Thymus (tissue), 14 donors: ENCODE measurements around the gene COL6A3. TPM values are rescaled to one million over a fixed set of nuclear protein-coding genes. Genes with fewer than 3 reads are reported as not detected.
A peak's percentile ranks its signal among the peaks of the same experiment; 100 is the strongest.

Experiments
- DNase-seq, 9 donors: peaks; one replicate each; pipeline ENCODE4 v3.0.0-alpha.2; 2013; ENCODE audit warnings: low spot score in 9 of 9, low read depth in 6 of 9, missing footprints in 1 of 9
- H3K27ac ChIP-seq, 2 donors: one replicate each; pipeline ENCODE4 v1.5.1; 2013; ENCODE audit warnings: control low read depth in 1 of 2, low read depth in 1 of 2, low read length in 1 of 2, mild to moderate bottlenecking in 1 of 2, moderate library complexity in 1 of 2
- H3K27me3 ChIP-seq, 2 donors: one replicate each; pipeline ENCODE4 v1.5.1; 2013; ENCODE audit warnings: low read length in 1 of 2; ENCODE audit not compliant: control insufficient read depth in 2 of 2, insufficient read depth in 1 of 2
- H3K36me3 ChIP-seq, 2 donors: one replicate each; pipeline ENCODE4 v1.5.1; 2013; ENCODE audit warnings: low read length in 1 of 2, mild to moderate bottlenecking in 1 of 2, moderate library complexity in 1 of 2; ENCODE audit not compliant: control insufficient read depth in 2 of 2, insufficient read depth in 2 of 2
- H3K4me1 ChIP-seq, 2 donors: one replicate each; pipeline ENCODE4 v1.5.1; 2013; ENCODE audit warnings: low read length in 2 of 2; ENCODE audit not compliant: control insufficient read depth in 2 of 2, insufficient read depth in 2 of 2
- H3K4me3 ChIP-seq, 2 donors: one replicate each; pipeline ENCODE4 v1.5.1; 2013; ENCODE audit warnings: low read length in 2 of 2, control low read depth in 1 of 2, mild to moderate bottlenecking in 1 of 2
- H3K9me3 ChIP-seq, 2 donors: one replicate each; pipeline ENCODE4 v1.5.1; 2013; ENCODE audit warnings: low read length in 1 of 2, mild to moderate bottlenecking in 1 of 2; ENCODE audit not compliant: control insufficient read depth in 2 of 2, insufficient read depth in 1 of 2
- WGBS: extraction: QIAGEN DNeasy Blood & Tissue Kit; methylation state at CpG from one replicate; pipeline ENCODE4 v1.1.7; 2013; 5-methylcytosine and 5-hydroxymethylcytosine counted together
- long read RNA-seq, 10 donors: transcript quantifications; one replicate each; lab custom pipeline, GENCODE V29; 2026
- polyA plus RNA-seq: library from polyadenylated mRNA; stranded (reverse); fragments of 200-250 nt; gene quantifications from one replicate; pipeline ENCODE4 v1.2.3, GENCODE V29; 2013
- total RNA-seq: library from RNA; stranded (reverse); fragments of 120-200 nt; gene quantifications from one replicate; pipeline ENCODE4 v1.2.4, GENCODE V29; 2013
- donor health status: healthy.

The COL6A3 gene
- 28.8 TPM for total RNA-seq
- 36.2 TPM for polyA plus RNA-seq
- long read RNA-seq, donor 1: 0 reads
- long read RNA-seq, donor 2, full-length matches to known transcripts: 7 of 38 reads
- long read RNA-seq, donor 2, partial matches to known transcripts: 31 of 38 reads
- long read RNA-seq, donor 2, other reads (novel, unspliced or antisense): 0 of 38 reads
- long read RNA-seq, donor 3, full-length matches to known transcripts: 1 of 1 reads
- long read RNA-seq, donor 3, partial matches to known transcripts: 0 of 1 reads
- long read RNA-seq, donor 3, other reads (novel, unspliced or antisense): 0 of 1 reads
- long read RNA-seq, donor 4, full-length matches to known transcripts: 1 of 6 reads
- long read RNA-seq, donor 4, partial matches to known transcripts: 5 of 6 reads
- long read RNA-seq, donor 4, other reads (novel, unspliced or antisense): 0 of 6 reads
- long read RNA-seq, donor 5, full-length matches to known transcripts: 5 of 28 reads
- long read RNA-seq, donor 5, partial matches to known transcripts: 23 of 28 reads
- long read RNA-seq, donor 5, other reads (novel, unspliced or antisense): 0 of 28 reads
- long read RNA-seq, donor 6, full-length matches to known transcripts: 3 of 9 reads
- long read RNA-seq, donor 6, partial matches to known transcripts: 6 of 9 reads
- long read RNA-seq, donor 6, other reads (novel, unspliced or antisense): 0 of 9 reads
- long read RNA-seq, donor 7, full-length matches to known transcripts: 2 of 2 reads
- long read RNA-seq, donor 7, partial matches to known transcripts: 0 of 2 reads
- long read RNA-seq, donor 7, other reads (novel, unspliced or antisense): 0 of 2 reads
- long read RNA-seq, donor 8, partial matches to known transcripts: 7 of 8 reads
- long read RNA-seq, donor 8, other reads (novel, unspliced or antisense): 0 of 8 reads
- long read RNA-seq, donor 9: 0 reads
- long read RNA-seq, donor 10, partial matches to known transcripts: 7 of 11 reads
- long read RNA-seq, donor 10, other reads (novel, unspliced or antisense): 0 of 11 reads

DNA sequence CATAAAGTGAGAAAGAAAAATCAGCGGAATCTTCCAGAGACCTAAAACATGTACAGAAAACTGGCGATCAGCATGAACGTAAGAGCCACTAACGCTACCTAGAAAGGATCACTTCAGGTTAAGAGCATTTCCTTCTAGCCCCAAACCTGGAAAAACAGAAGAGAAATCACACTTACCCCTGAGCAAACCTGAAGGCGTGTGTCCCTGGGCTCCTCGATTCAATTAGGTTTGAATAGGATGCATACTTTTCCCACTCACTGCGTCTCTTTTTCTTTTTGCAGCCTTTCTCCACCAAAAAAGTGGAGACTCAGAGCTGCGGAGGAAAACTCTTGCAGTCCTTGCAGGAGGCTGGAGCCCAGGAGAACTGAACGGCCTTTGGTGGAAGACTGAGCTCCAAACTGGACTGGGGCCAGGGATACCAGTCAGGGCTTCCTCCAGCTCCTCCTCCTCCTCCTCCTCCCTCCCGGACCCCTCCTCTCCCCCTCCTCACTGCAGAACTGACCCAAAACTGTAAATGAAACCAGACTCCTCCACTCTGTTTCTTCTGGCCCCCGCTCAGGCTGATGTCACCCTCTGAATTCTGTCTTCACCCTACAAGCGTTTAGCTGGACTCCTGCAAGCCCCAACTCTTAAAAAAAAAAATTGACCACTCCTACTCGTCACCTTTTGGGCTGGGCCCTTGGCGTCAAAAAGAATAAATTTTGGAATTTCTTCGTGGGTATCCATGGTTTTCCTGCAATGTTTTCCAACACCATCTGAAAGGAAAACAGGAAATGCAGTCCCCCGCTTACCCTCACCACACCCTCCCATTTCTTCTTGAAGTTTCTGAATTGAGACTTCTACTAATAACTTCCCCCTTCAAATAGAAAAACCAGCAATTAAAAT is at the start of gene COL6A3:
Gene COL6A3, minus strand, starts transcription at position 388 of the 885 bp plus-strand sequence. CDS start 17,347 bp downstream, outside the sequence.
- Histone ChIP-seq H3K4me3 (peak within 1 kb of the TSS in 1 of 2 donors; percentile 28), H3K4me1 (no peaks in the 10 kb centered on the region), H3K27me3 (peaks cover 3 to 18% of the 10 kb centered on the region in 2 donors), H3K36me3 (no peaks in the 10 kb centered on the region), H3K9me3 (no peaks in the 10 kb centered on the region), H3K27ac (peak within 1 kb of the TSS; percentile 10 to 36)
- no peak for DNase-seq
- 84% methylated on average over 15 of the region's 16 CpGs for WGBS

DNA sequence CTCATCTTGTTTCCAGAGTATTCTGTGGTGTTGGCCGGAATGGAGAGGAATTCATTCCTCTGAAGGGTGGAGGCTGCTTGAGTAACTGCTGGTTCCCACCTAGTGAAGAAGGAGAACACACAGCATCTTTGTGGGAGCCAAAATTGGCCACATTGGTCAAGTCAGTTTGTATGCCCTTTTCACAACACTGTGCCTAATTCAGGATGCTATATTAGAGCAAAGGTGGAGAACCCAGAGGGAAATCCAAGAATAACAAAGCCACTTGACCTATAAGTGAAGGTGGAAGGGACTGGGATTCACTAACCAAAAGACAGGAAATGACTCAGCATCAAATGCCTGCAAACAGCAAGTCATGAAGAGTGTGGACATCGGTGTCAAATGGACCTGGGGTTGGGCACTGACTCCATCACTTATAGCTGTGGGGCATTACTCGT is 45.8 kb upstream of the COL6A3 start:
- H3K4me3 ChIP-seq: no peak overlapping the region
- H3K9me3 ChIP-seq: peaks cover 0 to 7% of the 10 kb centered on the region in 2 donors
- no peak overlapping the region for H3K27ac ChIP-seq
- H3K36me3 ChIP-seq: no peaks in the 10 kb centered on the region
- H3K27me3 ChIP-seq: no peaks in the 10 kb centered on the region
- WGBS: 85% methylated on average over 3 of the region's 3 CpGs
- DNase-seq: no peak
- peaks cover 0 to 3% of the 10 kb centered on the region in 2 donors for H3K4me1 ChIP-seq

GRCh38 chr2:237459226-237459625 is 45.3 kb upstream of the COL6A3 start:
- no peak for DNase-seq
- peaks cover 0 to 7% of the 10 kb centered on the region in 2 donors for H3K9me3 ChIP-seq
- H3K27me3 ChIP-seq: no peaks in the 10 kb centered on the region
- WGBS: 97% methylated on average over 4 of the region's 4 CpGs
- no peak overlapping the region for H3K27ac ChIP-seq
- peaks cover 0 to 3% of the 10 kb centered on the region in 2 donors for H3K4me1 ChIP-seq
- H3K4me3 ChIP-seq: no peak overlapping the region
- H3K36me3 ChIP-seq: no peaks in the 10 kb centered on the region

DNA sequence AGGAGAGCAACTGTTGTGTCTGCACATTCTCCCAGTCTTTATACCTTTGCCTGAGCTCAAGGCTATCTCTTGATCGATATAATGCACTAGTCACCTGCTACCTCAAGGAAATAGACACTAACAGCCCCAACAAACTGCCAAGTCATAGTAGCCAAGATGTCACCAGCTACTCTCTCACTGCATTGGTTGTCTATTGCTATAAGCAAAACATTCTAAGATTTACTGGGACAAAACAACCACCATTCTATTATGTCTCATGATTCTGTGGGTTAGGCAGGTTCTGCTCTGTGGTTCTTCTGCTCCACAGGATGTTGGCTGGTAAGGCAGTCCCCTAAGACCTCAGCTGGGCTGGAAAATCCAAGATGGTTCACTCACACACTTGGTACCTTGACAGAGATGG is 44.6 kb upstream of the COL6A3 start:
- Histone ChIP-seq H3K36me3 (no peaks in the 10 kb centered on the region), H3K9me3 (peaks cover 0 to 7% of the 10 kb centered on the region in 2 donors), H3K27ac (no peak overlapping the region), H3K27me3 (no peaks in the 10 kb centered on the region), H3K4me1 (peaks cover 0 to 3% of the 10 kb centered on the region in 2 donors), H3K4me3 (no peak overlapping the region)
- no peak for DNase-seq
- WGBS: 77% methylated on average over 1 of the region's 1 CpG

GRCh38 chr2:237457388-237457941 is 43.5 kb upstream of the COL6A3 start:
- no peaks in the 10 kb centered on the region for H3K27me3 ChIP-seq
- H3K4me1 ChIP-seq: peaks cover 0 to 3% of the 10 kb centered on the region in 2 donors
- DNase-seq: no peak
- H3K36me3 ChIP-seq: no peaks in the 10 kb centered on the region
- no peak overlapping the region for H3K27ac ChIP-seq
- H3K4me3 ChIP-seq: no peak overlapping the region
- 97% methylated on average over 2 of the region's 2 CpGs for WGBS
- H3K9me3 ChIP-seq: peaks cover 0 to 7% of the 10 kb centered on the region in 2 donors

GRCh38 chr2:237456200-237456843 is 42.4 kb upstream of the COL6A3 start:
- 74% methylated on average over 11 of the region's 11 CpGs for WGBS
- no peak for DNase-seq

DNA sequence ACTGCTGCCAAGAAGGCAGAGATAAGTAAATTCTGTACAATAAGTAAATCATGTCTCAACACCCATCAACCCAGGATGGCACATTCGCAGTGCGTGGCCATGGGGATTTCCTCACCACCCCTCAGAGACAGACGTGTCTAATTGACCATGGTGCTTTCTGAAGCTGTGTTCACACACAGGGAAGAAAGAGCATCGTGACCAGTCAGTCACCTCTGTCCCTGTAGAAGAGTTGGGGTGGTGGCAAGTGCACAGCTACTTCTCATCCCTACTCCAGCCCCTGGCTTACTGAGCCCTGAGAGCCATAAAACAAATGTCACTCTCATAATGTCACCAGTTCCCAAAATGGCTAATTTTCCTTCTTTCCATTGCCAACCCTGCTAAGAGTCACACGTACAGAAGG is 41.8 kb upstream of the COL6A3 start:
- no peaks in the 10 kb centered on the region for H3K27me3 ChIP-seq
- 85% methylated on average over 5 of the region's 5 CpGs for WGBS

More at GRCh38 chr2:237456200-237456843, 42.4 kb upstream of the COL6A3 start:
- H3K4me3 ChIP-seq: no peak overlapping the region
- no peaks in the 10 kb centered on the region for H3K27me3 ChIP-seq
- peaks cover 0 to 7% of the 10 kb centered on the region in 2 donors for H3K9me3 ChIP-seq
- no peaks in the 10 kb centered on the region for H3K36me3 ChIP-seq
- H3K27ac ChIP-seq: no peak overlapping the region
- H3K4me1 ChIP-seq: peaks cover 0 to 7% of the 10 kb centered on the region in 2 donors

GRCh38 chr2:237453671-237454070 is 39.7 kb upstream of the COL6A3 start:
- WGBS: 96% methylated on average over 3 of the region's 3 CpGs
- Histone ChIP-seq H3K9me3 (peaks cover 0 to 7% of the 10 kb centered on the region in 2 donors), H3K4me1 (peaks cover 10 to 16% of the 10 kb centered on the region in 2 donors), H3K4me3 (no peak overlapping the region), H3K36me3 (no peaks in the 10 kb centered on the region), H3K27ac (no peak overlapping the region), H3K27me3 (peaks cover 0 to 2% of the 10 kb centered on the region in 2 donors)
- no peak for DNase-seq

More for the DNA sequence above, 41.8 kb upstream of the COL6A3 start:
- H3K9me3 ChIP-seq: peaks cover 0 to 7% of the 10 kb centered on the region in 2 donors
- H3K4me1 ChIP-seq: peaks cover 0 to 7% of the 10 kb centered on the region in 2 donors
- no peak overlapping the region for H3K4me3 ChIP-seq
- H3K27ac ChIP-seq: no peak overlapping the region
- no peak for DNase-seq
- no peaks in the 10 kb centered on the region for H3K36me3 ChIP-seq
